Thoracic aorta endothelial cell (primary cell): ENCODE results near the gene DAB2. TPM values are rescaled to one million over a fixed set of nuclear protein-coding genes. Genes with fewer than 3 reads are reported as not detected.

Experiments used
- total RNA-seq: library from RNA; depleted of rRNA; stranded (reverse); fragments of >200 nt; gene quantifications from 2 replicates; pipeline ENCODE4 v1.2.3, GENCODE V29; 2012

Gene DAB2
- total RNA-seq = 186 and 237 TPM in 2 replicates

GRCh38 chr5:39424736-39425637 lies at the start of gene DAB2:
Gene DAB2, minus strand, starts transcription at chr5:39424980. Its CDS starts 30,660 bp downstream, at chr5:39394320.

GRCh38 chr5:39364367-39364766 lies 60.4 kb downstream of the DAB2 start, which contains the start of gene C9:
Gene C9, minus strand, starts transcription at chr5:39364495. Its CDS starts 31 bp downstream, at chr5:39364464.

Other genes starting within 250 kb of the DAB2 start
- 0.07 and 0.13 TPM in 2 replicates for gene FYB1, start 205.4 kb downstream of the DAB2 start, total RNA-seq
- 0.07 and 0.13 TPM in 2 replicates for gene C9, start 60.5 kb downstream of the DAB2 start, total RNA-seq